HG03159 (cell line): ENCODE results near the gene ZNF100.
A peak's percentile ranks its signal among the peaks of the same experiment; 100 is the strongest.
"Not testable (repeated sequence)": the region's sequence is repeated elsewhere in the genome, so short reads cannot be mapped to it uniquely, and the experiment has no call there.

Source experiments
- ATAC-seq: cut with Tn5 transposase; IDR thresholded peaks from one replicate; pipeline ENCODE4 v1.9.1; 2021; ENCODE audit warnings: mild to moderate bottlenecking, moderate library complexity; ENCODE audit not compliant: unreplicated experiment

Gene ZNF100

GRCh38 chr19:21767065-21767800 lies at the start of gene ZNF100:
TSS of gene ZNF100 (minus strand) at chr19:21767579. CDS start at chr19:21767429, 150 bp downstream.
- peak; percentile 94 for ATAC-seq

- no peak for ATAC-seq
These were observed 45.1 kb upstream of the ZNF100 start for GRCh38 chr19:21812448-21812847.

GRCh38 chr19:21808400-21809000 lies 41.1 kb upstream of the ZNF100 start:
- ATAC-seq = not testable (repeated sequence)

GRCh38 chr19:21789466-21790085 lies 22.2 kb upstream of the ZNF100 start:
- ATAC-seq = no peak

GRCh38 chr19:21786936-21787335 lies 19.6 kb upstream of the ZNF100 start:
- ATAC-seq = no peak

GRCh38 chr19:21775792-21776191 lies 8.4 kb upstream of the ZNF100 start:
- not testable (repeated sequence) for ATAC-seq

GRCh38 chr19:21766705-21767064 lies 694 bp downstream of the ZNF100 start:
- ATAC-seq = peak; percentile 2

GRCh38 chr19:21765151-21765550 lies 2.2 kb downstream of the ZNF100 start:
- no peak for ATAC-seq

- not testable (repeated sequence) for ATAC-seq
These were observed 5.8 kb downstream of the ZNF100 start for GRCh38 chr19:21761547-21761946.

GRCh38 chr19:21758296-21758695 lies 9.1 kb downstream of the ZNF100 start:
- ATAC-seq = no peak

- ATAC-seq = not testable (repeated sequence)
These were observed 11.8 kb downstream of the ZNF100 start for GRCh38 chr19:21755555-21755954.

- ATAC-seq = no peak
These were observed 16.0 kb downstream of the ZNF100 start for GRCh38 chr19:21751384-21751783.

- ATAC-seq = no peak
These were observed 16.7 kb downstream of the ZNF100 start for GRCh38 chr19:21750586-21751128.

GRCh38 chr19:21749090-21749489 lies 18.3 kb downstream of the ZNF100 start:
- no peak for ATAC-seq

- ATAC-seq = no peak
These were observed 19.3 kb downstream of the ZNF100 start for GRCh38 chr19:21748088-21748487.

GRCh38 chr19:21740559-21740958 lies 26.8 kb downstream of the ZNF100 start:
- no peak for ATAC-seq

- not testable (repeated sequence) for ATAC-seq
These were observed 40.2 kb downstream of the ZNF100 start for GRCh38 chr19:21726942-21727747.

GRCh38 chr19:21713761-21714160 lies 53.6 kb downstream of the ZNF100 start:
- ATAC-seq = no peak

GRCh38 chr19:21709464-21709863 lies 57.9 kb downstream of the ZNF100 start:
- ATAC-seq = no peak

- not testable (repeated sequence) for ATAC-seq
These were observed 59.5 kb downstream of the ZNF100 start for GRCh38 chr19:21707878-21708277.

- ATAC-seq = no peak
These were observed 60.3 kb downstream of the ZNF100 start for GRCh38 chr19:21707065-21707464.
